Prostate gland (tissue), 2 donors: ENCODE data around the gene BASP1. TPM values are rescaled to one million over a fixed set of nuclear protein-coding genes. Genes with fewer than 3 reads are reported as not detected.
A peak's percentile ranks its signal among the peaks of the same experiment; 100 is the strongest.

ENCODE experiments used
- DNase-seq: peaks from one replicate; pipeline ENCODE4 v3.0.0-alpha.2; 2019; ENCODE audit warnings: low spot score
- H3K27ac ChIP-seq, 2 donors: fragments of 200-600 bp; sonication (generic); 2 replicates each; pipeline ENCODE4 v1.5.1; 2017 to 2019
- H3K27me3 ChIP-seq: fragments of 200-600 bp; sonication (generic); replicated peaks from 2 replicates; pipeline ENCODE4 v1.5.1; 2019; ENCODE audit not compliant: insufficient read depth
- H3K36me3 ChIP-seq, 2 donors: fragments of 200-600 bp; sonication (generic); 1 replicate in 1 of 2; 2 replicates in 1 of 2; pipeline versions ENCODE4 v1.5.1 to v1.8.1; 2017 to 2019
- H3K4me1 ChIP-seq: fragments of 200-600 bp; sonication (generic); replicated peaks from 2 replicates; pipeline ENCODE4 v1.5.1; 2019
- H3K4me3 ChIP-seq, 2 donors: fragments of 200-600 bp; sonication (generic); 2 replicates each; pipeline ENCODE4 v1.5.1; 2017 to 2019
- H3K9me3 ChIP-seq: fragments of 200-600 bp; sonication (generic); 2 replicates; pipeline ENCODE4 v1.5.1; 2017
- POLR2A ChIP-seq: fragments of 450-650 bp; IDR thresholded peaks from one replicate; pipeline ENCODE4 v1.6.1; 2016; ENCODE audit warnings: antibody characterized with exemption, mild to moderate bottlenecking
- POLR2AphosphoS5 ChIP-seq: sonication (generic); formaldehyde crosslinking; IDR thresholded peaks from one replicate; pipeline ENCODE4 v1.6.1; 2017; ENCODE audit warnings: antibody characterized with exemption
- WGBS: methylation state at CpG from one replicate; pipeline ENCODE4 v1.1.5; 2018; 5-methylcytosine and 5-hydroxymethylcytosine counted together
- intact Hi-C: fragments of 100-400 bp; cut with DNase I; formaldehyde crosslinking; loops from one replicate; pipeline ENCODE4 v1.14.2; 2022
- total RNA-seq, 2 donors: library from RNA; depleted of rRNA; stranded (reverse); fragments of >200 nt; gene quantifications; one replicate each; pipeline ENCODE4 v1.1.0, GENCODE V29; 2016
- TF ChIP-seq, protein P1 (sequence below), 4 experiments: fragments of 200-600 bp in 2 of 4; fragments of 450-650 bp in 2 of 4; sonication (generic) in 2 of 4; IDR thresholded peaks; 1 replicate in 3 of 4; 2 replicates in 1 of 4; pipeline ENCODE4 v1.5.1; 2016 to 2019; ENCODE audit warnings: antibody characterized with exemption in 4 of 4, mild to moderate bottlenecking in 2 of 4, moderate library complexity in 2 of 4

BASP1 gene
- total RNA-seq, 2 donors from 2014 or later = 142 to 346 TPM

DNA sequence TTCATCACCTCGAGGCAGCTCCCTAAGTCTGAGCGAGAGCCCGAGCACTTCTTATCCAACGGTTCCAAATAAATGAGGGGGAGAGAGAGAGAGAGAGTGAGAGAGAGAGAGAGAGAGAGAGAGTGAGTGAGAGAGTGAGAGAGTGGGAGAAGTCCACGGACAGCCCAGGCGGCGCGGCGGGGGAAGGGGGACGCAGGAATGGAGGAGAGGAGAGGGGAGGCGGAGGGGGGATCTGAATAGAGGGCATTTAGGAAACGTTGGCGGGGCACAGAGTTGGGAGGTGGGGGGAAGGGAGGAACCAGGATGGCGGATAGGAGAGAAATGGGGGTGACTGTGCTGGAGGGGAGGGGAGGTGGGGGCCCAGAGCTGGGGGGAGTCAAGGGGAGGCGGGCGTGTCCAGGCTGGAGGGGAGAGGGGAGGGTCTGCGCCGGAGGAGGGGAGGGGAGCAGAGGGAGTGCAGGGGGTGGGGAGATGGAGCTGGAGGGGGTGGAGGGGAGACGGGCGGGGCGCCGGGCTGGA is 398 bp upstream of the BASP1 start:
- Histone ChIP-seq H3K9me3 (no peaks in the 10 kb centered on the region), H3K27me3 (no peaks in the 10 kb centered on the region), H3K27ac (peak overlapping the region; percentile 46 to 89), H3K36me3 (no peaks in the 10 kb centered on the region), H3K4me3 (peak overlapping the region; percentile 63 to 93), H3K4me1 (no peaks in the 10 kb centered on the region)
- no peak for TF ChIP-seq POLR2A
- TF ChIP-seq, protein P1, sequence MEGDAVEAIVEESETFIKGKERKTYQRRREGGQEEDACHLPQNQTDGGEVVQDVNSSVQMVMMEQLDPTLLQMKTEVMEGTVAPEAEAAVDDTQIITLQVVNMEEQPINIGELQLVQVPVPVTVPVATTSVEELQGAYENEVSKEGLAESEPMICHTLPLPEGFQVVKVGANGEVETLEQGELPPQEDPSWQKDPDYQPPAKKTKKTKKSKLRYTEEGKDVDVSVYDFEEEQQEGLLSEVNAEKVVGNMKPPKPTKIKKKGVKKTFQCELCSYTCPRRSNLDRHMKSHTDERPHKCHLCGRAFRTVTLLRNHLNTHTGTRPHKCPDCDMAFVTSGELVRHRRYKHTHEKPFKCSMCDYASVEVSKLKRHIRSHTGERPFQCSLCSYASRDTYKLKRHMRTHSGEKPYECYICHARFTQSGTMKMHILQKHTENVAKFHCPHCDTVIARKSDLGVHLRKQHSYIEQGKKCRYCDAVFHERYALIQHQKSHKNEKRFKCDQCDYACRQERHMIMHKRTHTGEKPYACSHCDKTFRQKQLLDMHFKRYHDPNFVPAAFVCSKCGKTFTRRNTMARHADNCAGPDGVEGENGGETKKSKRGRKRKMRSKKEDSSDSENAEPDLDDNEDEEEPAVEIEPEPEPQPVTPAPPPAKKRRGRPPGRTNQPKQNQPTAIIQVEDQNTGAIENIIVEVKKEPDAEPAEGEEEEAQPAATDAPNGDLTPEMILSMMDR (IDR thresholded peaks at IDR 0.05) = peak in 1 of 4 experiments; percentile 22
- TF ChIP-seq POLR2AphosphoS5 = no peak
- WGBS = under 1% methylated on average over 20 of the region's 22 CpGs
- peak; percentile 36 for DNase-seq
- intact Hi-C loops = loop anchor here (2.0 kb wide), 1 partner anchor 1090 kb away; no protein-coding TSS in a partner anchor

DNA sequence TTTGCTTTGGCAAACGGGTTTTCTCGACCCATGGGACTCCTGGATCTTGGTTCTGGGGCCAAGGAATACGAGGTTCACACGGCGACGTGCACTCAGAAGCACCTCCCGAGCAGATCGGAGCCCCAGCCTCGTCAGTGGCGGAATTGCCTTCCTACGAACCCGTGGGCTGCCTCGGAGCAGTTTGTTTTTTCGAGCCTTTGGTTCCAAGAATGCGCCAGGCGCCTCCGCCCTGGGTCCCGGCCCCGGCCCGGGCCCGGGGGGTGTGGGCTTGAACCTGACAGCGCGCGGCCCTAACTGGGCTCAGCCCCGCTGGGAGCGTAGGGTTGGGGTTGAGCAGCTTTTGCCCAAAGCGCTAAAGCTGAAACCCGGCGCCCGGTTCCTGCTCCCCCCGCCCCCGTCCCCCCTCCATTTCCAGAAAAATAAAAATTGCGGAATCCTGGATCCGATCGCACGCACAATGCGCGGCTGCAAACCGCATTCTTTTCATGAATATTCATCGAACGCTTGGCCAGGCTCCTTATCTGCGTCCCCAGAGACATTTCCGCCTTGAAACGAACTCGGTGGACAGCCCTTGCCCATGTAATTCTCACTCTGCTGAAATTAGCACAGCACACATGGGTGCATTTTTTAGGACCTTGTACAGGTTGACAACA is 1.0 kb downstream of the BASP1 start:
- WGBS = 1% methylated on average over 43 of the region's 45 CpGs
- TF ChIP-seq POLR2A (no peak), POLR2AphosphoS5 (no peak)
- TF ChIP-seq, protein P1 (IDR thresholded peaks at IDR 0.05) = no peak
- DNase-seq = peak; percentile 26
- Histone ChIP-seq H3K4me3 (peak overlapping the region; percentile 63 to 93), H3K27me3 (no peaks in the 10 kb centered on the region), H3K36me3 (no peaks in the 10 kb centered on the region), H3K4me1 (no peaks in the 10 kb centered on the region), H3K9me3 (no peaks in the 10 kb centered on the region), H3K27ac (peak overlapping the region; percentile 72 to 89)
- intact Hi-C loops = no loop called here

DNA sequence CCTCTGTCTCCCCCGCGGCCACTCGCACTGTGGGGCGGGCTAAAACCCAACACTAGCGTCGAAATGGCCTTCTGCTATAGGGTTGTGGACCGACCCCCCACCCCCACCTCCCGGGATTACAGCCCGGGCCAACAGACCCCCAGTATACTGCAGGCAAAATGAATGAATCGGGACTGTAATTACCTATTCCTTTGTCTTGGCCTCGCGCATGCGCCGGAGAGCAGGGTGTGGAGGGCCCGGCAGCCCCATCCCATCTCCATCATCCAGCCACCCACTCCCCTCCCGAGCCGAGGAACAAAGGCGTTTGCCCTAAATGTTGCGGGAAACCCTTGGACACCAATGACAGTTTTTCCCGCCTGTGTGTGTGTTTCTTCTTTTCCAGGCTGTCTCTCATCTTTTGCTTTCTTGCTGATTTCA is 1.6 kb downstream of the BASP1 start:
- WGBS = 7% methylated on average over 20 of the region's 20 CpGs
- H3K27ac ChIP-seq = peak overlapping the region; percentile 72 to 89

DNA sequence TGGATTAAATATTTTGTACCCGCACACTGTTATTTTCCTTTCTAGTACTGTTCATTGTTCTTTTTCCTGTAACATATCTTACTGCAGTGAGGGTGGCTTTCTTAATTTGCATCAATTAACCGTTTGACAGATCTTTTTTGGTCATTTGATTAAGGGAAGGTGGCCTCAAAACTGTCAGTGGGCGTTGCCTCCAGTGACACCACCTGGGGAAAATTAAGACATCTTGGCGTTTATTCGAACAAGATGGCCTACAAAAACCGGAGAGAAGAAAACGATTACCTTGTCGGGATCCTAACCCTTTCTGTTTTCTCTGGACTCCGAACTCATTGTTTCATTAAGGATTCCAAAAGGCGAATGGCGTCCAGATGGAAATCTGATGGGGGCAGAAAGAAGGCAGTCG is 2.0 kb downstream of the BASP1 start:
- Histone ChIP-seq H3K36me3 (no peaks in the 10 kb centered on the region), H3K27ac (no peak overlapping the region), H3K27me3 (no peaks in the 10 kb centered on the region), H3K4me1 (no peaks in the 10 kb centered on the region), H3K4me3 (peak overlapping the region; percentile 63 to 93), H3K9me3 (no peaks in the 10 kb centered on the region)
- WGBS = 83% methylated on average over 12 of the region's 12 CpGs
- no peak for DNase-seq
- intact Hi-C loops = no loop called here
- TF ChIP-seq POLR2A (no peak), POLR2AphosphoS5 (no peak)
- TF ChIP-seq, protein P1 (IDR thresholded peaks at IDR 0.05) = no peak

More for the DNA sequence above, 1.6 kb downstream of the BASP1 start:
- intact Hi-C loops = no loop called here
- no peaks in the 10 kb centered on the region for H3K27me3 ChIP-seq
- peak overlapping the region; percentile 63 to 93 for H3K4me3 ChIP-seq
- DNase-seq = peak; percentile 17
- H3K36me3 ChIP-seq = no peaks in the 10 kb centered on the region
- no peaks in the 10 kb centered on the region for H3K4me1 ChIP-seq
- TF ChIP-seq POLR2A (no peak), POLR2AphosphoS5 (no peak)
- TF ChIP-seq, protein P1 (IDR thresholded peaks at IDR 0.05) = no peak
- H3K9me3 ChIP-seq = no peaks in the 10 kb centered on the region

DNA sequence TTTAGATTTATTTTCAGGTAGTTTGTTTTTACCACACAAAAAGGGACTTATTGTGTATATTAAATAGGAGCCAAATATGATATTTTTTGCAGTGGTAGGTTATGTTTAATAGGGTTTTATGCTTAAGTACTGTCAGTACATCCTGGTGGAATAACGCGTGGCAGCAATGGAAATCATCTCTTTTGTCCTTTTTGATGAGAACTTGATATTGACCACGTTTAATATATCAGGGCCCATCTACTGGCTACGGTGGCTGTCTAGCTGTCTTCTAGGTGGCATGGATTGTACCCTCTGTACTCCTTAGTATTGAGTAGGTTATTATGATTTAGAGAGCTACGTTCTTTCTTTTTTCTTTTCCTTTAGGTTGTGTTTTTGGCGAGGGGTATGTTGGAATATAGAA is 2.6 kb downstream of the BASP1 start:
- H3K27ac ChIP-seq = no peak overlapping the region
- no peaks in the 10 kb centered on the region for H3K4me1 ChIP-seq
- no peaks in the 10 kb centered on the region for H3K27me3 ChIP-seq
- no peaks in the 10 kb centered on the region for H3K9me3 ChIP-seq
- 88% methylated on average over 6 of the region's 6 CpGs for WGBS
- no peaks in the 10 kb centered on the region for H3K36me3 ChIP-seq
- intact Hi-C loops = no loop called here
- no peak for DNase-seq
- H3K4me3 ChIP-seq = no peak overlapping the region
- no peak for TF ChIP-seq POLR2A
- TF ChIP-seq, protein P1 (IDR thresholded peaks at IDR 0.05) = no peak
- no peak for TF ChIP-seq POLR2AphosphoS5
